IMR-90 (cell line): ENCODE results near the gene TP73.

ENCODE experiments used
- CTCF ChIP-seq: conservative IDR thresholded peaks from 2 replicates; pipeline ENCODE4 v1.5.1; 2012; ENCODE audit warnings: mild to moderate bottlenecking, low read depth, low read length, improper control_type of control experiment
- POLR2A ChIP-seq: IDR thresholded peaks from 2 replicates; pipeline ENCODE4 v1.6.1; 2012; ENCODE audit warnings: mild to moderate bottlenecking, low read depth, low read length
- RAD21 ChIP-seq: IDR thresholded peaks from 2 replicates; pipeline ENCODE4 v1.6.1; 2012; ENCODE audit warnings: low read length, improper control_type of control experiment
- SMC3 ChIP-seq: fragments of 150-350 bp; IDR thresholded peaks from 2 replicates; pipeline ENCODE4 v1.6.1; 2016; ENCODE audit warnings: low read depth, mild to moderate bottlenecking, antibody characterized with exemption, low read length, moderate library complexity
- USF2 ChIP-seq: fragments of 150-350 bp; IDR thresholded peaks from 2 replicates; pipeline ENCODE4 v1.6.1; 2017; ENCODE audit warnings: mild to moderate bottlenecking, antibody characterized with exemption, low read length, low read depth

DNA sequence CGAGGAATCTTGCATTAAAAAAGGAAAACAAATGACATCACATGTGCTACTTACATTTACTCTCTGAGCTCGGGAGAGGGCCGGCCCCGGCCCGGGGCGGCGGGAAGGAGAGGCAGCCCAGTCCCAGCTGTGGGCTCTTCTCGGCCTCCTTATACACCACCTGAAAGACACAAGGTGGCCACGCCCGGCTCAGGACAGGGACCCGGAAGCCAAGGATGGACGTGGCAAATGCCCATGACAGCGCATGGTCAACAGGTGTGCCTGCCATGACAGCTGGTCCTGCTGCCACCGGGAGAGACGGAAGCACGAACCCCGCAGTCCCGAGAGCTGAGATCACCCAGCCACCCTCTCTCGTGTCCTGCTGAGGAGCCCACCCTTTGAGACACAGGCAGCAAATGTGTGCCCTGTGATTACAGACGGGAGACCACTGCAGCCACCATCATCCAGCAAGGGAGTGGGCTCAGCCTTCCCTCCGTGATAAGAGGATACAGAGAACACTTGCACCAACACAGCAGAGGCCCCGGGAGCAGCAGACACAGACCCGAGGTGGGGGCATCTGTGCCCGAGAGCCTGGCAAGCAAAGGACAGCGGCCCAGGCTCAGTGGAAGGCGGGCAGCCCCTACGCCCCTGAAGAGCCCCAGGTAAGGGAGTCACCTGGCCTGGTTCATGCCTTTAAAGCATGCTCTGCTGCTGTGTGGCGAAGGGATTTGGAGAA lies 18.8 kb upstream of the TP73 start:
- TF ChIP-seq CTCF: no peak
- TF ChIP-seq POLR2A: no peak
- TF ChIP-seq USF2: no peak
- no peak for TF ChIP-seq RAD21
- TF ChIP-seq SMC3: no peak
